KBM-7 (cell line): ENCODE measurements around the gene POU4F3.
A peak's percentile ranks its signal among the peaks of the same experiment; 100 is the strongest.
"Not testable (repeated sequence)": the region's sequence is repeated elsewhere in the genome, so short reads cannot be mapped to it uniquely, and the experiment has no call there.

Experiments
- DNase-seq: peaks from one replicate; pipeline ENCODE4 v3.0.0-alpha.2; 2015
- in situ Hi-C: fragments of 300-500 bp; cut with MboI; formaldehyde crosslinking; loops from 2 replicates; pipeline ENCODE4 v1.14.3; 2020; ENCODE audit warnings: low sequenced_read_pairs, low pct_unique_long_range_greater_than_20kb, mixed read lengths

The POU4F3 gene, protein sequence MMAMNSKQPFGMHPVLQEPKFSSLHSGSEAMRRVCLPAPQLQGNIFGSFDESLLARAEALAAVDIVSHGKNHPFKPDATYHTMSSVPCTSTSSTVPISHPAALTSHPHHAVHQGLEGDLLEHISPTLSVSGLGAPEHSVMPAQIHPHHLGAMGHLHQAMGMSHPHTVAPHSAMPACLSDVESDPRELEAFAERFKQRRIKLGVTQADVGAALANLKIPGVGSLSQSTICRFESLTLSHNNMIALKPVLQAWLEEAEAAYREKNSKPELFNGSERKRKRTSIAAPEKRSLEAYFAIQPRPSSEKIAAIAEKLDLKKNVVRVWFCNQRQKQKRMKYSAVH

DNA sequence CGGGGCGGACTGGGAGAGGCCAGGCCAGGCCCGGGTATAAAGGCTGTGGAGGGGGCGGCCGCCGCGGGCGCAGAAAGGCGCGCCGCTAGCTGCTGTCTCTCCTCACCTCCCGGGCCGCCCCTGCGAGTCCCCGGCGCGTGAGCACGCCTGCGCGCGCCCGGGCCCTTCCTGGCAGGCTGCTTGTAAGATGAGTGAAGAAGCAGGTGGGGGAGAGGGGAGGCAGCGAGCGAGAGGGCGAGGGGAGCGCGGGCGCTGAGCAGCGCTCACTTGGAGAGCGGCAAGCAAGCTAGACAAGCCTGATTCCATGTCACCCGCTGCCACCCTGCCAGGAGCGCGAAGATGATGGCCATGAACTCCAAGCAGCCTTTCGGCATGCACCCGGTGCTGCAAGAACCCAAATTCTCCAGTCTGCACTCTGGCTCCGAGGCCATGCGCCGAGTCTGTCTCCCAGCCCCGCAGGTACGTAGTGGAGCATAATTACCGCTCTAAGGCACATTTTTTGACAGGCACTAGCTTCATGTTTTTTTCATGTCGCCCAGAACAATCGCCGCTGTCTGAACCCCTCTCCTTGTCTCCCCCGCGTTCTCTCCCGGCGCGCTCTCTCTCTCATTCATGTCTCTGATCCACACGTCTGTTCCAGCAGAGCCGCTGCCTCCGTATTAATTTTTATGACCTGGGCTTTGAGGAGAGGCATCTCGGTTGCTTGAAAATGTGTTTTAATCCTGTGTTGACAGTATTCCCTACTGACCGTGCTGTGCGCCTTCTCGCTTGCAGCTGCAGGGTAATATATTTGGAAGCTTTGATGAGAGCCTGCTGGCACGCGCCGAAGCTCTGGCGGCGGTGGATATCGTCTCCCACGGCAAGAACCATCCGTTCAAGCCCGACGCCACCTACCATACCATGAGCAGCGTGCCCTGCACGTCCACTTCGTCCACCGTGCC, at the start of gene POU4F3:
Gene POU4F3 (plus strand): TSS at position 66 of the 941 bp plus-strand sequence. CDS start 274 bp downstream, at position 340.
- in situ Hi-C loops, result no loop called here
- no peak for DNase-seq

DNA sequence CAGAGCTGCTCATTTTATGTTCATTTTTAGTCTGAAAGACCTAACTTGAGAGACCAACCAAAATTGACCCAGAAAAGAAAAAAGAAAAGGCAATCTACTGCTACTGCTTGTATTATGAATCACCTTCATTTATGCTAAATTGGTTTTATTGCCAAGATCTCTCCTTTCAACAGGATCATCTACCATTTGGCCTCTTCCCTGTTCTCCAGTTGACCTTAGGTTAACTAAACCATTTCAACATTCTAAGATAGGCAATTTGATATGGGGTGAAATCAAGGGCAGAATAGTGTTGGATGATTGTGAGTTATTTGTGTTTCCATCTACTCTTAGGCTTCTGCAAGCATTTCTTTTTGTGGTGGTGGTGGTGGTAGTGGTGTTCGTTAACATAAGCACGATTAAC, 48.3 kb upstream of the POU4F3 start:
- in situ Hi-C loops, result no loop called here
- DNase-seq, result no peak

DNA sequence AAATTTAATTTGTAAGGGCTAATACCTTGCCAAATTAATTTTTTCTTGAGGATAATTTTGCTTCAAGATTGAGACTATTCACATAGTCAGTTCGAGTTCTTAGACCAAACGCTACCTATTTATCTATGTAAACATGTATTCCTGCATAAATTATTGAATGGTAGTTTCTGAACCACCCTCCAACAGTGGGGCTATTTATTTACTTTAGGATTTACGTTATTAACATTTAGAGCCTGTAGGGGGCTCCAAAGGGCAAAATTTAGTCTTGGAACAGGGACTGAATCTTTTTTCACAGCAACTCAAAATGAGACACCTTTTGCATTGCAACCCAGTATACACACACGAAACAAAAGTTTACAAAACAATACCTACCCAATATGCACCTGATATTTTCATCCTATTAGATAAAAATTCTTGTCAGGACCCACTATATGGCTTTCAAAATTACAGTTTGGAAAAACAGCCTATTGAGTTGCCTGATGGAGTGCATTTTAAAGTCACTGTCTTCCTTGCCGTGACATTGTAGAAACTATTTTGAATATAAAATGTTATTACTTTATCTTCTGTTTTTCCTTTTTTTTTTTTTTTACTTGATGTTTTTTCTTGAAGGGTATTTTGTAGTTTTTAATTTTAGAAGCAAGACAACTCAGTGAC, 47.1 kb upstream of the POU4F3 start:
- in situ Hi-C loops, result no loop called here
- peak; percentile 48 for DNase-seq

DNA sequence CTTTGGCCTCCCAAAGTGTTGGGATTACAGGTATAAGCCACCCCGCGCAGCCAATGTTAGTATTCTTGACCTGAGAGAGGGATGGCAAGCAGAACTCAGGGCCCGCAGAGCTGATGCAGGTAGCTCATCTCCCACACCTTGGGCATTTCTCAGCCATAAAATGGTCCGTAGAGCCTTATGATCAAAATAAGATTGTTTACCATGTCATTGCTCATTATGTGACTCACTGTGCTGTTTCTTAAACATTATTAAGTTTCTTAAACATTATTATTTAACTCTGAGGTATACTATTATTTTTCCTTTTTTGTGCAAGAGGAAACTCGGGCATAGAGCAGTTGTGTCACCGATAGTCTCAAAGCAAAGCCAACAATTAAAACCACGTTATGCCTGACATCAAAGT, 42.4 kb upstream of the POU4F3 start:
- DNase-seq, result no peak
- in situ Hi-C loops, result no loop called here

DNA sequence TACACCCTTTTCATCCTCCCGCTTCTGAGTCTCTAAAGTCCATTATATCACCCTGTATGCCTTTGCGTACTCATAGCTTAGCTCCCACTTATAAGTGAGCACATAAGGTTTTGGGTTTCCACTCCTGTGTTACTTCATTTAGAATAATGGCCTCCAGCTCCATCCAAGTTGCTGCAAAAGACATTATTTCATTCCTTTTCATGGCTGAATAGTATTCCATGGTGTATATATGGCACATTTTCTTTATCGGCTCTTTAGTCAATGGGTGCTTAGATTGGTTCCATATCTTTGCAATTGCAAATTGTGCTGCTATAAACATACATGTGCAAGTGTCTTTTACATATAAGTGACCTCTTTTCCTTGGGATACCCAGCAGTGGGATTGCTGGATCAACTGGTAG, 39.7 kb upstream of the POU4F3 start:
- DNase-seq, in situ Hi-C loops: not testable (repeated sequence)

DNA sequence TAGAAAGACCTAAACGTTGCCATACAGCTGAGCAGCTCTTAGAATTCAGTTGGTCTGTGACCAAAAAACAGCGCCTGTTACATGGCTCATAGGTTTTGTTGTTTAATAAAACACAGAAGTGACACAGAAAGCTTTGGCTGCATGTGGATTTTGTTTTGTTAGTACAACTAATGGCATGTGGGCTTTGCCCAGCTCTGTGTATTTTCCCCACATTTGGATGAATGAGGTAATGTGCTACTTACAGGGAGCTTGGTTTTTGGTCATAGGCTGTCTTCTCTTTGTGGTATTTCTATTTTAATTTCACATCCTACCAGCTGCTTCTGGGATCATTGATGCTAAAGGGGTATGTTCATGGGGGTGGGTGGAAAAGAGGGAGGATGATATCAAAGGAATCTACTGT, 37.0 kb upstream of the POU4F3 start:
- no peak for DNase-seq
- in situ Hi-C loops, result no loop called here

DNA sequence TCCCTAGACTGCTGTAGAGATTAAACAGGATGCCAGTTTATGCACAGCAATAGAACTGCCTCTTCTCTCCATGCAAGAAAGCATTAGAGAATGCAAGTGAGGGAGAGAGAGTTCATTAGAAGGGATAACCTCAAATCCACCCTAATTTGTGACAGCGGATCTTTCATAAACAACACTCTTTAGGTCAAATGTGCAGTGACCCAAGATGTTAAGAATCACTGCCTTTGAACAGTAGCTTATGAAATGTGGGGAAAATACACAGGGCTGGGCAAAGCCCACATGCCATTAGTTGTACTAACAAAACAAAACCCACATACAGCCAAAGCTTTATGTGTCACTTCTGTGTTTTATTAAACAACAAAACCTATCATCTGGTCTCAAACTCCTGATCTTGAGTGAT, 36.2 kb upstream of the POU4F3 start:
- DNase-seq, result no peak
- in situ Hi-C loops, result no loop called here

DNA sequence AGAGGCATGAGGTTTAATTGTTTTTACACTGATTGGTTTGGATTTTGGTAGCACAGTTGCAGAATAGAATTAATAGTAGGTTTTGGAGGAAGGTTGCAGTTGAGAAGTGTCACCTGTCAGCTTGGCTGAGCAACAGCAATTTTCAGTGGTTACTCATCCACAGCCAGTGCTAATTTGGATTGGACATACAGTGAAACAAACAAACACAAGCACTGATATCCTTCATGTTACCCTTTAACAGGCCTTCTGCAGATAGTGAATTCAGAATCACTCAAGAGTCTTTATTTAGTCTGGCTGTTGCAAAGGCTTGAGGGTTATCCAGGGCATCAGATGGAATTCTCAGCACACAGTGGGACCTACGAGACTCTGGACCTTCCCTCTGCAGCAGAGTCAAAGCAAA, 31.8 kb upstream of the POU4F3 start:
- DNase-seq, result no peak
- in situ Hi-C loops, result no loop called here

DNA sequence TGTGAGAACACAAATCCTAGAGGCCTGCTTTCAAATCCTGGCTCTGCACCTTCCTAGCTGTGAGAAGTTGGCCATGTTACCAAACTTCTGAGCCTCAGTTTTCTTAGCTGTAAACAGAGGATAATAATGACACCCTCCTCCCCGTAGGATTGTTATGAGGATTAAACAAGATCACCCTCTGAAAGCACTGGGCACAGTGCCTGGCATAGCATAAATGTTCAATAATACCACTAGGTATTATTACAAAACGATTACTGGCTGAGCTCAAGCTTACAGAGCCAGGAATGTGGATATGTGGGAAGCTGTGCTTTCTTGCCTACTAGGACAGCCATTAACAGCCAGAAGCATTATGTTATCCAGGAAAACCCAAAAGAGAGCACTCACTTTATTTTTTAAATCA, 30.8 kb upstream of the POU4F3 start:
- in situ Hi-C loops, result no loop called here
- DNase-seq, result no peak

DNA sequence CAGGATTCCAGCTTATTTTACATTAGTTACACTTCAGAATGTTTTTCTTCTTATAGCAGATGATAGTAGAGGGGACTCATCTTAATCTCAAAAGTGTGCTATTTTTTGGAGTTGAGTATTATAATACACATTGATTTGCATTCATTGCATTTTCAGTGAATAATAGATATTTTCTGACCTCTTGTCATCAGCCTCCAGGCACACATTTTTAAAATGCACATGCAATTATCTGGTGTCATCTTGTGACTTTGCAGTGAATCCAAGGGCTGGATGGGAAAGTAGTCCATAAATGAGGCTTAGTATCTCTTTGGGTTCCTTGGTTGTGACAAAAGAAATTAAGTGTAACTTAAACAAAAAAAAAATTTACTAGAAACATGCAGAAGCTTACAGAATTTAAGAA, 28.1 kb upstream of the POU4F3 start:
- in situ Hi-C loops, result no loop called here
- no peak for DNase-seq

DNA sequence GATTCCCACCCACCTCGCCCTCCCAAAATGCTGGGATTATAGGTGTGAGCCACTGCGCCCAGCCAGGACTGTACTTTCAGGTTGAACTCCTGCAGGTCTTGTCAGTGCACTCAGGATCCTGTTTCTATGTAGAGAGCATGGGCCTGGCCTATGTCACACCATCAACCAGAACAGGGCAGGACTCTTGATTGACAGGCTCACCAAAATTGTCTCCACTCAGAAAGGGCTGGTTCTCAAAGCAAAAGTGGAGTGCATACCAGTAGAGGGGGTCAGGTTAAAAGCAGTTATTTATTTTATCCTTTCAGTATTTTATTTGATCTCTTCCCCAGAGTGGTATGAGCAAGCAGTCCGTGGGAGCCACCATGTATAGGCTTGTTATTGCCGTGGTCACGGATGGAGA, 27.4 kb upstream of the POU4F3 start:
- in situ Hi-C loops, result no loop called here
- DNase-seq, result no peak

DNA sequence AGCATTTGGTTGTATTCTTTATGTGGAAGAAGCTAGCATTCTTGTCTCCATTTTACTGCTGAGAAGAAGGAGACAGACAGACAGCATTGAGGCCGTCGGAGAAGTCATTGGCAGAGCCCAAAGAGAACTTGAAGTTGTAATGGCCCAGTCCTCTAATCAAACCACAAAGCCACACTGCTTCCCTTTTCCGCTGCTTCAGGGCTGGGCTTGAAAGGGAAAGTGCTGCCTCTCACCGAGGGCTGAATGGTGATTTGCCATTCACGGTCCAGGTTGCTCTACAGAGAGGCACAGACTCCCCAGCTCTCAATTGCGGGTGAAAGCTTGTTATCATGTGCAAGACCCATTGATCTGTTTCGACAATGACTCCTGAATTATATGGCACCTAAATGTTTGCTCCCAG, 25.6 kb upstream of the POU4F3 start:
- in situ Hi-C loops, result no loop called here

DNA sequence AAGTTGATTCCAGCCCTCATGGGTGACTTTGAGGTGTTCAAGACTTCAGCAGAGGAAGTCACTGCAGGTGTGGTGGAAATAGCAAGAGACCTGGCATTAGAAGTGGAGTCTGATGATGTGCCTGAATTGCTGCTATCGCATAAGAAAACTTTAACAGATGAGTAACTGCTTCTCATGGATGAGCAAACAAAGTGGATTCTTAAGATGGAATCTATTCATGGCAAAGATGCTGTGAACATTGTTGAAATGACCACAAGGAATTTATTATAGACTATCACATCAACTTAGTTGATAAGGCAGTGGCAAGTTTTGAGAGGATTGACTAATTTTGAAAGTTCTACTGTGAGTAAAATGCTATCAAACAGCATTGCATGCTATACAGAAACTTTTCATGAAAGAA, 17.1 kb upstream of the POU4F3 start:
- DNase-seq, result no peak
- in situ Hi-C loops, result no loop called here

More for the DNA sequence above, 25.6 kb upstream of the POU4F3 start:
- peak; percentile 79 for DNase-seq

DNA sequence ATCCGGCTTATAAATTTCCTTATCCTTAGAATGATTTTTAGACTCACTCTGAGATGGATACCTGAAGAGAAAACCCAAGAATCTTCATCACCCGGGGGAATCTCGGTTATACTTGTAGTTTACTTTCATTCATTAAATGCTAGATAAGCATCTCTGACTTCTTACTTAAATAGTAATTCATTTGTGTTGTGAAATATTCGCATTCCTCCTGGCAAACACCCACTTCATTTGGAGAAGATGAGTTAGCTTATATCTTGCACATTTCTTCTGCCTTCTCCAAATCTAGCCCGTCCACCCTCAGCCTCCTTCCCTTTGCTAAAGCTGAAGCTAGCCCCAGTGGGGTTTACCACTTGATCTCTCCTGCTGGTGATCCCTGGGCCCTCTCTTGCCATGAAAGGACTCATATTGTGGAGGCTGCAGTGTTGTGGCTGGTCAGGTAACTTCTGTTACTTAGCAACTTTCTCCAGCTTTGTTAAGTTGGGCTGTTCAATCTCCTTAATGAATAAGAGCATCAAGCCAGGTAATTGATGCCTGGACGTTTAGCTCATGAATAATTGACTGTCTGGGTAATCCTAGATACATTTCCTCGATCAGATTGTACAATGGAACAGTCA, 11.3 kb upstream of the POU4F3 start:
- in situ Hi-C loops, result no loop called here
- DNase-seq, result no peak

DNA sequence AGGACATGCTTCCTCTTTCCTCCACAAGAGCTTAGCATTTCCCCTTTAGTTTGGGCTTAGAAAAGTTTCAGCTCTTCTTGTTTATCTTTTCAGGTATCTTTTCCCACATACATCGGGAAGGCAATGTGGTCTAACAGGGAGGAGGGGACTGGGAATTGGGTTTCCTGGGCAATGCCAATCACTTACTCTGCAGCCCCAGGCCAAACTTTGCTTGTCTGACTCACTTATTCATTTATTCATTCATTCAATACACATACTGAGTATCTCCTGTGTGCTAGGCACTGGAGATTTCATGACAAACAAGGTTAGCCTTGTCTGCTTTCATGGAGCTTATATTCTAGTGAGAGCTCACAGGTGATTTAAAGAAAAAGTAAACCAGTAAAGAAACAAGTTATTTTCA, 10.7 kb upstream of the POU4F3 start:
- in situ Hi-C loops, result no loop called here
- no peak for DNase-seq

DNA sequence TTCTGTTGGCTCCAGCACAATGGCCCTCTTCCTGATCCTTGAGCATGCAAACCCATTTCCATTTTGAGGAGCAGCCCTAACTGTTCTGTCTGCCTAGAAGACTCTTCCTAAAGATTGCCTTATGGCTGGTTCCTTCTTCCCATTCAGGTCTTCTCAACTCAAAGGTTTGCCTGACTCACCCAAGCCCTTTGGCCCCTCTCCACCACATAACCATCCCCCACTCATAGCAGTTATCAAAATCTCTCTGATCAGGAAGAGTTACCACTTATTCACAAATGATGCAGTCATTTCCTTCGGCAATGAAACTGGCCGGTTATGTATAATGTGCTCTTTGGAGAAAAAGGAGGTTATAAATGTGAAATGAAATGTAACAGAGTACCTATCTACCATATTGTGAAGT, 8.9 kb upstream of the POU4F3 start:
- in situ Hi-C loops, result no loop called here
- no peak for DNase-seq

DNA sequence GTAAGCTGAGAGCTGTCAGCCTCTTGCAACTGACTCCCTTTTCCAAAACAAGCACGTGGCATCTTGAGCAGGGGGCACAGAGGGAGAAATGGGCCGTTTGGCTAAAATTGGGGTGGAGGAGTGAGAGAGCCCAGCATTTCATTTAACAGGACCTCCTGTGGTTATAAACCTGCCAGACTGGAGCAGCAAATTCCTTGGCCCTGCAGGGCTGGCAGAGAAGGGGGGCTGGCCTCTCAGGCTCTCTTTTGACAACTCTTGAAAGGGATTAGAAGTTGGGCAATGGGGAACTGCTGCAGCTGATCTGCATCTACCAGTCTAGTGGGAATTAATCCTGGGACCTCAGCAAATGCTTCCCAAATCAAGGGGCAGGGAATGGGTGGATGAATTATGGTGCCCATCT, 7.2 kb upstream of the POU4F3 start:
- DNase-seq, result no peak
- in situ Hi-C loops, result no loop called here

DNA sequence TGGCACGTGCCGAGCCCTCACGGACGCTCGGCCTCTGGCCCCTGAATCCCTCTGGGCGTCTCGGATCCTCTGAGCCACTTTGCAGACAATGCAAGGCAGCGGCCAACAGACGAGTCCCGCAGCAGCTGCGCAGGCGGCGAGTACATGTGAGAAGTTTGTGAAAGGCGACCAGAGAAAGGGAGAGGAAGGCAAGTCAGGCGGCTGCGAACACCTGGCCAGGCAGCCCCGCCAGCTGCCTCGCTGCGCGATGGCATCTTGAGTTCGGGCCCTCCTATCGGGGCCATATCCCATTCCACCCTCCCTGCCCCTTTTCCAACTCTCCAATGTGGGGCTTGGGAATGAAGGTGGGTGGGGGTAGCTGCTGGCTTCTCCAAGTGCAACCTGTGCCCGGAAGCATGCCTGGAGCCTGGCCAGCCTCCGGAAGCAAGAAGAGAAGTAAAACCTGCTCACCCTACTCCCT, 4.5 kb upstream of the POU4F3 start:
- in situ Hi-C loops, result no loop called here
- no peak for DNase-seq

DNA sequence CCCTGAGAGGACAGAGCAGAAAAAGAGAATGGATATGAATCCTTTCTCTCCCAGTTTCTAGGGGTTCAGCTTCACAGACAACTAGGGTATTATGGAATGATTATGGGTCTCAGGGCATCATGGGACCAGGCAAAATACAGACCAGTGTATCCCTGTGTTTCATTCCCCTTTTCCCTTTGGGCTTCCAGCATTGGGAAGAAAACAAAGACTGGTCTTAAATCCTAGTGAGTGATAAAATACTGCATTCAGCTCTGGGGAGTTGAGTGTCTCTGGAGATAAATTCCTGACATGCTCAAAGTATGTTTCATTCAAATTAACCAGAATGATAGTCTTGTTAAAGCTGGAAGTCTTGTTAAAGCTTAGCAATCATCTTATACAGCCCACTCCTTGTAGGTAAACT, 2.4 kb upstream of the POU4F3 start:
- no peak for DNase-seq
- in situ Hi-C loops, result no loop called here
